Hematopoietic multipotent progenitor cell treated with erythropoietin and hydrocortisone succinate and interleukin-3 and kit ligand, for 17 days (in vitro differentiated cells): ENCODE measurements around the gene C5orf63.
"Not testable (repeated sequence)": the region's sequence is repeated elsewhere in the genome, so short reads cannot be mapped to it uniquely, and the experiment has no call there.

Experiments
- DNase-seq: peaks from one replicate; pipeline ENCODE4 v3.0.0-alpha.2; 2015; ENCODE audit warnings: low spot score

C5orf63 gene

GRCh38 chr5:127074466-127074865 is 1.2 kb upstream of the C5orf63 start:
- DNase-seq: no peak

- no peak for DNase-seq
Measured at GRCh38 chr5:127070243-127070642, 3.1 kb downstream of the C5orf63 start.

- DNase-seq: no peak
Measured at GRCh38 chr5:127068493-127069214, 4.6 kb downstream of the C5orf63 start.

GRCh38 chr5:127066721-127067120 is 6.6 kb downstream of the C5orf63 start:
- DNase-seq: no peak

GRCh38 chr5:127064253-127064840 is 9.0 kb downstream of the C5orf63 start:
- DNase-seq: no peak

- no peak for DNase-seq
Measured at GRCh38 chr5:127063257-127063913, 9.9 kb downstream of the C5orf63 start.

GRCh38 chr5:127061956-127062355 is 11.3 kb downstream of the C5orf63 start:
- no peak for DNase-seq

- no peak for DNase-seq
Measured at GRCh38 chr5:127061537-127061936, 11.8 kb downstream of the C5orf63 start.

GRCh38 chr5:127060470-127060985 is 12.8 kb downstream of the C5orf63 start:
- DNase-seq: no peak

- DNase-seq: no peak
Measured at GRCh38 chr5:127056896-127057295, 16.4 kb downstream of the C5orf63 start.

- DNase-seq: no peak
Measured at GRCh38 chr5:127055880-127056653, 17.2 kb downstream of the C5orf63 start.

- DNase-seq: not testable (repeated sequence)
Measured at GRCh38 chr5:127053551-127053950, 19.8 kb downstream of the C5orf63 start.

- no peak for DNase-seq
Measured at GRCh38 chr5:127053049-127053448, 20.3 kb downstream of the C5orf63 start.

- DNase-seq: no peak
Measured at GRCh38 chr5:127051591-127051990, 21.7 kb downstream of the C5orf63 start.

GRCh38 chr5:127046343-127047072 is 26.8 kb downstream of the C5orf63 start:
- no peak for DNase-seq

- DNase-seq: peak; percentile 47
Measured at GRCh38 chr5:127042593-127042992, 30.7 kb downstream of the C5orf63 start.

GRCh38 chr5:127041571-127041970 is 31.7 kb downstream of the C5orf63 start:
- no peak for DNase-seq

GRCh38 chr5:127040796-127041520 is 32.3 kb downstream of the C5orf63 start:
- no peak for DNase-seq

- DNase-seq: no peak
Measured at GRCh38 chr5:127038550-127038949, 34.8 kb downstream of the C5orf63 start.

- DNase-seq: no peak
Measured at GRCh38 chr5:127031863-127032232, 41.5 kb downstream of the C5orf63 start.
